ENCODE measurements around the gene STARD3.

Gene STARD3

DNA sequence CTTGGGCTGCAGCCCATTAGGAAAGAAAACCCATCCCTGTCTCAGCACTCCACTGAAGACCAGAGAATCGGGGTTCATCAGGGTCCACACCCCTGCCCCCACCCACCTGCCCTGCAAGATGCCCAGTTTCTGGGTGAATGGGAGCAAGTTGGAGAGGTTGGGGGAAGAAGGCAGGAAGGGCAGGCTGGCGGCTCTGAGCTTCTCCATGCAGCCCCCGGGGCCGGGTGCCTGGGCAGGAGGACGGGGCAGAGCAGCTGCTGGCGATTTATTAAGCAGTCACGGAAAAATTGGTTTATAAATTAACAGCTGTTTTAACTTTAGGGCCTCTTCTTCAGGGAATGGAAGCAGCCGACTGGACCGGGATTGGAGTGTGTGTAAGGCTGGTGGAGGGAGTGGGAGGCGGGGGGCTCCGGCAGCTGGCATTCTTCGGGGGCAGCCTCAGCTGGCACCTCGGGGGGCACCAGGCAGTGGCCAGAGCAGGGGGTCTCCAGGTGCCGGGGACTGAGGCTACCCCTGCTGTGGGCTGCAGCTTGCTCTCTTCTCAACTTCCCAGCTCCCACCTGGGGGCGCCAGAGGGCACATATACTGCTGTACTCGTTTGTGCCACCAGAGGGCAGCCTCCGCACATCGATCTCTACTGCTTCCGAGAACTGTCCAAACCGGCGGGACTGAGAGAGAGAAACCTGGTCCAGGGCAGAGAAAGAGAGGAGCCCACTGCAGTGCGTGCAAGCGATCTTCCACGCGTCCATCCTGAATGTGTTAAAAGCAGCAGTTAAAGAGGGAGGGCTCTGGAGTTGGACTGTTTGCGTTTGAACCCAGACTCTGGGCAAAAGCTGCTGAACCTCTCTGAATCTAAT lies 15.2 kb upstream of the STARD3 start:
- peak; percentile 70 to 83 for DNase-seq (ENCODE audit: low read depth in 2 of 2)

DNA sequence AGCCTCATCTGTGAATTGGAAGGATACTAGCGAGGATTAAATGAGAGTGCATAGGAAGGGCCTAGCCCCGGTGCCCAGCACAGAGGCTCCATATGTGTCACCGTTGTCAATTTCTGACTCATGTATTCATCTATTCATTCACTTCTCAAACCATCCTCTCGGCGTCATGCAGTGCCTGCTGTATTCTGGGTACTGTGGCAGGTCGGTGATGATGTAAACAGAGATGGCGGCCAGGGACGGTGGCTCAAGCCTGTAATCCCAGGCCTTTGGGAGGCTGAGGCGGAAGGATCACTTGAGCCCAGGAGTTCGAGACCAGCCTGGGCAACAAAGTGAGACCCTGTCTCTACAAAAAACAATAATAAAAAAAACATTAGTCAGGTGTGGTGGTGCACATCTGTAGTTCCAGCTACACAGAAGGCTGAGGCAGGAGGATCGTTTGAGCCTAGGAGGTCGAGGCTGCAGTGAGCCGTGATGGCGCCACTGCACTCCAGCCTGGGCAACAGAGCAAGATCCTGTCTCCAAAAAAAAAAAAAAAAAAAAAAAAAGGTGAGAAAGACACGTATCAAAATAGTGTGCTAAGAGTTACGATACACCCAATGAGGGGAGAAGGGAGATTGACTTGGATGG lies 14.5 kb upstream of the STARD3 start:
- no peak for DNase-seq (ENCODE audit: low read depth in 2 of 2)

DNA sequence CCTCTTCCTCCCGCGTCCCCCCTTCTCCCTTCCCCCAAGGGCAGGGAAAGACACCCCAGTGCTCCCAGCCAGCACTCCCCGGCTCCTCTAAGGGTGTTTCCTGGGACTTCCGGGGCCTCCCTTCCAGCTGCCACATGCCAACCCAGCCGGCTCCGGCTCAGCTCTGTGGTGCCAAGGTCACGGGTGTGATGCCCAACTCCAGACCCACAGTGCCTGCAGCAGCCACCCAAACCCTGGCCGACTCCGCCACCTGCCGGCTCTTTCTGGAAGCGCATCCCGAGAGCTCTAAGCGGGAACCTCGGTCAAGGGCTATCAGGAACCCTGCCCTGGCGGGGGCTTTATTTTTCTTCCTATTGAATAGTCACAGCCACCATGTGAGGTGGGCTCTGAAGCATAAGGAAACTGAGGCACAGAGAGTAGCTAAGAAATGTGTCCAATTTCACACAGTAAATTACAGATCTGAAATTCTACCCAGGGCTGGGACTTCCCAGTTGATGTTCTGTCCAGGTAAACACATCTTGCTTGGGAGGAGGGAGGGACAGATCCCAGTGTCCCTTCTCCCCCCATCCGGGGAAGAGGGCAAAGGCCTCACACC lies 13.5 kb upstream of the STARD3 start:
- DNase-seq (ENCODE audit: low read depth in 2 of 2): peak; percentile 64 to 79

DNA sequence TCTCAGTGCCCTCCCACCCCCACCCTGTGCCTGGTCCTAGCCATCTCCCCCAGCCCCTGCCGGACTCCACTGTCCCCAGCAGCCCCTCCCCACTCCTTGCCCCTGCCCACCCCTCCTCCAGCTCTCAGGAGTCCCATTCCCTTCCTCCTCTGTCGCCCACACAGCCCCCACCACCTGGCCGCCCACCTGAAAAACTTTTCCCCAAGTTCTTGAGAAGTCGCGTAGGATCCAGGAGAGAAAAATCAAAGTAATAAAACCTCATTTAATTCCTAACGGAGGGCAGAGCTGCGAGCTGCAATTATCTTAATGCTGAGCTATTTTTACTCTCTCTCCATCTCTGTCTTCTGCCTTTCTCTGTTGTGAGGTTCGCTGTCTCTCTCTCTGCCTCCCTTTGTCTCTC lies 12.6 kb upstream of the STARD3 start:
- no peak for DNase-seq (ENCODE audit: low read depth in 2 of 2)

DNA sequence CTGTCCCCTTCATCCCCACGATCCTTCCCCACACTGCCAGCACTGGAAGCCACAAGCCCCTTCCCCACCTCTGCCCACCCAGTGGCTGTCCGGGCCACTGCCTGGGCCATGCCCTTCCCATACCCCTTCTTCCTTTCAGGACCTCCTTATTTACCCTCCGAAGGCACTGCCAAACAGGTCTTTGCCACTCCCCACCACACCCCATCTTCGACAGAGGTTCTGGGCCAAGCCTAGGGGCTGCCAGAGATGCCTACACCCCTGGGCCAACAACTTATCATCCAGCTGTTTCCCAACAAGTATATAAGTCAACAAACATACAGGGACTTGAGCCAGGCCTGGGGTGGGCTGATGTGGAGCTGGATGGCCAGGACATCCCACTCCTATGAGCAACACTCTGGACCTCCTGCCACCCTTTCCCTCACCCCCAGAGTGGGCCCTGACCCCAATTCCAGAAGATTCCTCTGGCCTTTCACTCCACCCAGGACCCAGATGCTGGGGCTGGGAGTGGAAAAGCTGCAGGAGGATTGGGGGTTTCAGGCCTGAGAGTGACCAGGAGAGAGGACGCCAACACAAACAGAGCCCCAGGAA lies 11.7 kb upstream of the STARD3 start:
- no peak for DNase-seq (ENCODE audit: low read depth in 2 of 2)

DNA sequence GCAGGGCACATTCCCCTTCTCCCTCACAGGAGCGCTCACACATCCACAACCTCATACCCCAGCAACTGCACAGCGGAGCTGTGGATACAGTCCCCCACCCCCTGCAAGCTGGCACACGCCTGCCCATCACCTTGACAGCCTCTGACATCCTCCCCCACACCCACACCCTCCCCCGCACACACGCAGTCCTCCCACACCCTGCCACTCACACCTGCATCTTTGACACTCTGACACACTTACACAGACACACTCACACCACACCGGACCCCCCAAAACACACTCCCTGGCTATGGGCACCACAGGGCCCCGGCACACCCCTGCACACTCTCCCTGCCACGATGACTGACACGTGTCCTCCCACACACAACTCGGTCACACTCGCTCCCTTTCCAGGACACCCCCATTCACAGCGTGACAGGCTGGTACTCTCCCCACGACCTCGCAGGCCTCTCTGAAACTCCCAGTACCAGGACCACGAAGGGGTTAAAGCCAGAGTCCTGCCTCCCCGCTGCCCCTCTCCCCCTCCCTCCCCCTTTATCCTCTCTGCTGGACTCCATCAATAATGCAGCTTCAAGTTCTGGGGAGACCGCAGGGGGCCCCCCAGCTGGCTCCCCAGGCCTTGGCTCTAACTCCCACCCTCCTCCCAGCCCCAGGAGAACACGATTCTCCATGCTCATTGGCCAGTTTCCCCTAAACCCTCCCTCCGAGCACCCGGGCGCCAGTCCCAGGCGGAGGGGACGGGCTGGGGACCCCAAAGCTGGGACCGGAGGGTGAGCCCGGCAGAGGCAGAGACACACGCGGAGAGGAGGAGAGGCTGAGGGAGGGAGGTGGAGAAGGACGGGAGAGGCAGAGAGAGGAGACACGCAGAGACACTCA lies 10.5 kb upstream of the STARD3 start, which contains the start of gene PPP1R1B:
PPP1R1B (plus strand) TSS at position 782 of the 876 bp plus-strand sequence. CDS start 441 bp downstream, outside the sequence.
- DNase-seq (ENCODE audit: low read depth in 2 of 2): no peak

DNA sequence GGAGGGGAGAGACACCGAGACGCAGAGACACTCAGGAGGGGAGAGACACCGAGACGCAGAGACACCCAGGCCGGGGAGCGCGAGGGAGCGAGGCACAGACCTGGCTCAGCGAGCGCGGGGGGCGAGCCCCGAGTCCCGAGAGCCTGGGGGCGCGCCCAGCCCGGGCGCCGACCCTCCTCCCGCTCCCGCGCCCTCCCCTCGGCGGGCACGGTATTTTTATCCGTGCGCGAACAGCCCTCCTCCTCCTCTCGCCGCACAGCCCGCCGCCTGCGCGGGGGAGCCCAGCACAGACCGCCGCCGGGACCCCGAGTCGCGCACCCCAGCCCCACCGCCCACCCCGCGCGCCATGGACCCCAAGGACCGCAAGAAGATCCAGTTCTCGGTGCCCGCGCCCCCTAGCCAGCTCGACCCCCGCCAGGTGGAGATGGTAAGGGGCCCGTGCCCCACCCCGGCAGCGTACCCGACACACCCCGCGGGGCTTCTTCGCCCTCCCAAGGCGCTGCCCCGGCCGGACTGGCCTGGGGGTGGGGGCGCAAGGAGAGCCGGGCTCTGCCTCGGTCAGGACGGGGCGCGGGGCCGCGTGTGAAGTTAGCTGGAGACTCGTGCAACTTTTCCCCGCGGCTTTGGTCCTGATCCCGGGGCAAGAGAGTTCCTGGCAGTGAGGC lies 9.8 kb upstream of the STARD3 start:
- DNase-seq (ENCODE audit: low read depth in 2 of 2): no peak

DNA sequence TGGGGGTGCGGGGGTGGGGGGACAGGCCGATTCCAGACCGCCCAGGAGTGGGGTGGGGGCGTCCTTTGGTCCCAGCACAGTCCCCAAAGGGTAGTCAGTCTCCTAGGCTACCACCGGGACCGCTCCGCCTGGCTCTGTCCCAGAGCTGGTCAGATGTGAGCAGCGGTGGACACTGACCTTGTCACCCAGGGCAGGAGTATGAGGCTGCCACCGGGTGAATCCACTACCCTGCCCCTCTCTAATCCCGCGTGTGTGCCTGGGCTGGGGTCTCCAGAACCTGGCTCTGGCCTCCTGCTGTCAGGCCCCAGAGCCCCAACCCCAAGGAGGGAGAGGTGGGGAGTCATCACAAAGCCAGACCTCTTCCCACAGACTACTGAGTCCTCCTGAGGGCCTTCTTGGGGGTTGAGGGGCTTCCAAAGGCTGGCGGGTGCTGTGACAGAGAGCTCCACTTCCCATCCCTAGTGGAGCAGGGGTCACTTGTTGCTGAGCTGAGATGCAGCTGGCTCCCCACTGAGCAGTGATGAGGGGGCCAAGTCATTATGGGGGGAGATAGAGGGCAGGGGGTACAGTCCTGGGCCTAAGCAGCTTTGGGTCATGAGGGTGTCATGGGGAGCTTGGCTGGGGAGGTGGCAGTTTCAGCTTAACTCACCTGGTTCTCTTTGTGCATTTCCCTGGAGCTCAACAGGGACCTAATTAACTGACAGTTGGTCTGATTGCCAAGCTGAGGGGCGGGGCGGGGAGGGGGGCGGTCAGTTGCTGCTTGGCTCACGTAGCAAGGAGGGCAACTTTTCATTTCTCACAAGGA lies 9.0 kb upstream of the STARD3 start:
- no peak for DNase-seq (ENCODE audit: low read depth in 2 of 2)

DNA sequence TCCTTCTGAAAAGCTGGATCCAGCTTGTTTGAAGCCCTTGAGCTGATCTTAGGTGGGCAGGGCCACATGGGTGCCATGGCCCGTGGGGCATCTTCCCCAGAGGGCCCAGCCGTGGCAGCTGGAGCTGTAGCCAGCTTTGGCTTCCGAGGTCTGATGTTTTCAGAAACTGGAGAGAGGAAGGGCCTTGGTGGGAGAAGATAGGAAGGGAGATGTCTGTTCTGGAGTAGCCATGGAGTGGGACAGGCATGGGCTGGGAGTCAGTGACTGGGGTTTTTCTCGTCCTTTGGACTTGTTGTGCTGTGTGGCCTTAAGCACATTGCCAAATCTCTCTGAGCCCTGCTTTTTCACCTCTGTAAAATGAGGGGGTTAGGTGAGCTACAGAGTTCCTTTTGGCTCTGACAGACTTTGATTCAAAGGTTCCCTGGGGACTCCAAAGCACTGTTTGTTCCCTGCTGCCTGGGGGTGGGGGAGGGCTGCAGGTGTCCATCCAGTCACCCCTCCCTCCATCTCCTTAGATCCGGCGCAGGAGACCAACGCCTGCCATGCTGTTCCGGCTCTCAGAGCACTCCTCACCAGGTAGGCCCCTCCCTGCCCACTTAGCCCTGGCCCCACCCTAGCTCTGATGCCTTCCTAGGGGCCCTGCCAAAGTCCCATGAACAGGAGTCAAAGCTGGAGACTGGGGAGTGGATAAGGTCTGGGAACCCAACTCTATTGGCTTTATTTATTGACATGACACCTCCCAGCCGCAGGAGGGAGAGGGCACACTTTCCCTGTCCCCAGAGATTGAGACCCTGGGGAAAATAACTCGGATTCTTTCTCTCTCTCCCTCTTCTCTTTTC lies 8.1 kb upstream of the STARD3 start:
- DNase-seq (ENCODE audit: low read depth in 2 of 2): no peak

DNA sequence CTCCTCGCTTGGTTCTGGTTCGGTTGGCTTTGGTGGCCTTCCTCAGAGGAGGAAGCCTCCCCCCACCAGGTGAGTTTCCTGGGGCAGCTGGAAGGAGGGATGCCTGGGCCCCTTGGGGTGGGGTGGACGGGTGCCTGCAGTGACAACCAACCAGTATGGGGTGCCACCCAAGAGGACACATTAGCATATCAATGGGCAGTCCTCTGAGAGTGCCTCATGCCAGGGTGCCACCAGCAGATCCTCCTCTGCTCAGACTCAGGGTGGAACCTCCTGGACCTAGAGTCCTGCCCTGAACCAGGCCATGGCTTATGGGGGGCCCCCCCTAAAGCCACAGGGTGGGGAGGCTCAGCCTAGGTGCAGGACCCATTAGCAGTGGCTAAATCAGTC lies 7.5 kb upstream of the STARD3 start:
- DNase-seq (ENCODE audit: low read depth in 2 of 2): no peak

DNA sequence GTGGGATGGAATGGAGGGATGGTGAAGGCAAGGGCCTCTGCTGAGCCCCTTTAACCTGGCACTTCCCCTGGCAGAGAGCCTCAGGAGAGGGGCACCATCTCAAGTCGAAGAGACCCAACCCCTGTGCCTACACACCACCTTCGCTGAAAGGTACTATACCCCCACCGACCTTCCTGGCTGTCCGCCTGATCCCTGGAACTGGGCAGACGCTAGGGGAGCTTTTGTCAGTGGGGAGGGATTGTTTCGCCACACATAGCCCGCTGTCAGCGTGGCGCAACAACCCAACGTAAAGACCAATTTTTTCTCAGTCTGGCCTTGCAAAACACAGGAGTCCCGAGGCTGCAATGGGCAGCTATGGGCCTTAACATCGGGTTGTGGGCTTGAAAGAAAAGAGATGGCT lies 7.0 kb upstream of the STARD3 start:
- DNase-seq (ENCODE audit: low read depth in 2 of 2): no peak

DNA sequence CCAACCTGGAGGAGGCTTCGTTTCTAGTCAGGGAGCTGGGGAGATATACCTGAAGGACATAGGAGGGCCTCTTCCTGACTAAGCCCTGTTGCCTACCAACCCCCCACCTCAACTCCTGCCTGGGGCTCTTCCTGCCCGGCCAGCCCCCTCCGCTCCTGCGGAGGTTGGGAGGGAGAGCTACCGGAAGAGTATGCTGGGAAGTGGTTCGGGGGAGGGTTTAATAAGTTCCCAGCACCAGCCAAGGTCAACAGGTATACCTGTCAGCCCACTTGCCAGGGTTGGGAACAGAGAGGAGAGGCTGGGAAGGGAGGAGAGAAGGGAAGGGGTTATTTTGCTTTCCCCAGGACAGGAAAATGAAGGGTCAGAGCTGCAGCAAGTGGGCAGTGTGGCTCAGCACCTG lies 5.5 kb upstream of the STARD3 start:
- no peak for DNase-seq (ENCODE audit: low read depth in 2 of 2)

DNA sequence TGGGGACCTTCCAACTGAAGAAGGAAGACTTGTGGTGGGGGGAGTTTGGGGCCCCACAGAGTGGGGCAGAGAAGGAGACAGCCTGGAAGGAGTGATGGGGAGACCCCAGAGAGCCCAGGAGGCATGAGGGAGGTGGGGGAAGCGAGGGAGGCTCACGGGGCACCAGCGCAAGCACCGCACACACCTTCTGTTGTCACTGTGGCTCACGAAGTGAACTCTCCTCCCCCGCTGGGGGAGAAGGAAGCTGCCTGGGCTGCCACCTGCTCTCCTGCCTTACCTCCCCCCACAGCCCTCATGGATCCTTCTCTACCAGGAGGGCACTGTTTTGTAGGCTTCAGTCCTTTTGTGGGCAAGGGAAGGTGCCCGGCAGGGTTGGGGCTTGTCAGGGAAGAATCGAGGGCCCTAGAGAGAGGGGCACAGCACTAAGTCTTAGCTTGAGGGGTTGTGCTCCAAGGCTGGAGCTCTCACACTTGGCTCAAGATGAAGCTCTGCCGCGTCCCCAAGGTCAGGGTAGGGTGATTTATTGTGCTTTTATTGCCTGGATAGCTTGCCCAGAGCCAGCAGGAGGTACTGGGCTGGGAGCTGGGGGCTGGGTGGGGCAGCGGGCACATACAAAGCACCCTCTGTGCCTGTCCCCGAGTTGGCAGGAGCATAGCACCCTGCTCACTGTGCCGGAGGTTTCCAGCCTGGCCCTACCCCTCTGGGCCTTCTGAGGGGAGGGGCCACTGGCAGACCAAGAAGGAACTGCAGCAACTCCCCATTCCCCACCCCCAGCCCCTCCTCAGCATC lies 4.6 kb upstream of the STARD3 start:
- no peak for DNase-seq (ENCODE audit: low read depth in 2 of 2)

DNA sequence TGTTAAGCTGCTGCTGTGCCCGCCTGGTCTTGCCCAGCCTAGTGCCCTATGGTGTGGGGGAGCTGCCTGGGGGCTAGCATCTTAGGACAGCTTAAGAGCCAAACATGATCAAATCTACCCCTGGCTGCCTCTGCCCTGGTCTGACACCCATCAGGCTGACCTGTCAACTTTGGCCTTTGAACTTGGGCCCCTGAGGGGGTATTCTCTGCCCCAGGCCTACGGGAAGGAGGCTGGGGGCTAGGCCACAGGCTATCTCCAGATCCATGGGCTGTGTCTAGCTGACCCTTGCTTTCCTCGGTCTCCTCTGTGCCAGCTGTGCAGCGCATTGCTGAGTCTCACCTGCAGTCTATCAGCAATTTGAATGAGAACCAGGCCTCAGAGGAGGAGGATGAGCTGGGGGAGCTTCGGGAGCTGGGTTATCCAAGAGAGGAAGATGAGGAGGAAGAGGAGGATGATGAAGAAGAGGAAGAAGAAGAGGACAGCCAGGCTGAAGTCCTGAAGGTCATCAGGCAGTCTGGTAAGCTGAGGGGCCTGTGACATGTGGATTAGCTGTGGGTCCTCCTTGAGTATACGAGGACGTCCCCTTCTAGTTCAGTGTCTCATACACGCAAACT lies 3.3 kb upstream of the STARD3 start:
- no peak for DNase-seq (ENCODE audit: low read depth in 2 of 2)

DNA sequence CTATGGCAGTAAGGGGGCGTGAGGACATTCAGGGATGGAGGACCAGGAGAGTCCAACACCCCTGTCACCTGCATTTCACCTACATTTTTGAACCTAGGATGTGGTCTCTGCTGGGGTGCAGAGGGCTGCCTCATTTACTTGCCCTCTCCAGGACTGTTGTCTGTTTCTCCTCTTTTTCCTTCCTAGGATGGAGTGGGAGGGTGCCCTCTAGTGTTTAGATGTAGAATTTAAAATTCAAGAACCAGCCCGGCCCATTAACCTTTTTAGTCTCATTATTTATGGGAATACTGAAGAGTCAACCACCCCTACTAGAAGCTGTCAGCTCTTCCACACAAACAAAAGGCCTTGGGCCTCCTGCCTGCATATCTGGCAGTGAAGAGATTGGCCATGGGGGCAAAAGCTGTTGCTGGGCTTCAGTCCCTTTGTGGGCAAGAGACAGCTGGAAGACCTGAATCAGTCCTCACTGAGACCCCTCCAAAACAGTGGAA lies 2.5 kb upstream of the STARD3 start:
- no peak for DNase-seq (ENCODE audit: low read depth in 2 of 2)

DNA sequence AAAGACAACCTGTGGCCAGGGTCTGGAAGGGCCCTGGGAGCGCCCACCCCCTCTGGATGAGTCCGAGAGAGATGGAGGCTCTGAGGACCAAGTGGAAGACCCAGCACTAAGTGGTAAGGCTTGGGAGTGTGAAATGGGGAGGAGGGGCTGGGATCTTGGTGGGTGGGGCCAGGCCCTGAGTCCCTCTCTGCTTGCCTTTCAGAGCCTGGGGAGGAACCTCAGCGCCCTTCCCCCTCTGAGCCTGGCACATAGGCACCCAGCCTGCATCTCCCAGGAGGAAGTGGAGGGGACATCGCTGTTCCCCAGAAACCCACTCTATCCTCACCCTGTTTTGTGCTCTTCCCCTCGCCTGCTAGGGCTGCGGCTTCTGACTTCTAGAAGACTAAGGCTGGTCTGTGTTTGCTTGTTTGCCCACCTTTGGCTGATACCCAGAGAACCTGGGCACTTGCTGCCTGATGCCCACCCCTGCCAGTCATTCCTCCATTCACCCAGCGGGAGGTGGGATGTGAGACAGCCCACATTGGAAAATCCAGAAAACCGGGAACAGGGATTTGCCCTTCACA lies 1.2 kb upstream of the STARD3 start:
- no peak for DNase-seq (ENCODE audit: low read depth in 2 of 2)

DNA sequence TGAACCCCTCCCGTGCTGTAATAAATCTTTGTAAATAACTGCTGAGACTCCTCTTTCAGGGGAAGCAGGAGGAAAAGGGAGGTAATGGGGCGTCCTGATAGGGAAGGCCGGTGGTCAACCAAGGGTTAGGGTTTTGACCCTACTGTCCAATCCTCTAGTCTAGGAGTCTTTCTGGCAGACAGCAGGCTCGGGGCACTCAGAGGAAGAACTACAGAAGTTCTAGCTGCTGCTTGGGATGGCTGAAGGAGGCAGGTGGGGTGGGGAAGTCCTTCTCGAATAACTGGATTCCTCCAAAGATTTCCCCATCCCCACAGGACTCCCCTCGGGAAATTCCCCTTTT lies 387 bp upstream of the STARD3 start:
- no peak for DNase-seq (ENCODE audit: low read depth in 2 of 2)

DNA sequence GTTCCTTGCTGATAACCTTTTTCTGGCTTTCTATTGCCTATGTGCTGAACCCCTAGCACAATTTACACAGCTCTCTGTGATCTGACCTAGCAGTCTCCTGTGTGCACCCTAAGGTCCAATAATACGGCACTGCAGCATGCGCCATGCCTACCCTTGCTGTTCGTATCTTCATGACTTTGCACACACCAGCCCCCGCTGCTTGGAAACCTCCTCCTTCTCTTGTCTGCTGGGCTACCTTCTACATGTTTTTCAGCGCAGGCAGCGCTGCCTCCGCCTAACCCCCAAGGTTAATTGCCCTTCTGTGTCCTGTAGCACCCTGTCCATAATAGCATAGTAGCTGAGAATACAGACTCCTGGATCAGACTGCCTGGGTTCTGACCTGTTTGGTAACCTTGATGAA lies 1.4 kb downstream of the STARD3 start:
- DNase-seq (ENCODE audit: low read depth in 2 of 2): no peak

All from activated CD8-positive, alpha-beta memory T cell treated with anti-CD3 and anti-CD28 coated beads for 4 hours (primary cell).